H9 (cell line): ENCODE results near the gene PNMA6F. TPM values are rescaled to one million over a fixed set of nuclear protein-coding genes. Genes with fewer than 3 reads are reported as not detected.

Experiments
- DNase-seq: peaks from one replicate; pipeline ENCODE4 v3.0.0-alpha.2; 2017
- H2AFZ ChIP-seq: one replicate; pipeline ENCODE4 v1.6.1; 2013; ENCODE audit warnings: mild to moderate bottlenecking, low read length, control low read depth, moderate library complexity
- H2AK5ac ChIP-seq: 2 replicates; pipeline ENCODE4 v1.6.1; 2013; ENCODE audit warnings: low read length, control low read depth, mixed read lengths; ENCODE audit not compliant: insufficient read length
- H2BK120ac ChIP-seq: one replicate; pipeline ENCODE4 v1.6.1; 2013; ENCODE audit warnings: low read depth, mild to moderate bottlenecking, low read length, control low read depth, inconsistent platforms; ENCODE audit not compliant: poor library complexity, severe bottlenecking
- H2BK12ac ChIP-seq: 2 replicates; pipeline ENCODE4 v1.6.1; 2013; ENCODE audit warnings: low read length, control low read depth, mixed read lengths, low read depth; ENCODE audit not compliant: insufficient read length
- H2BK15ac ChIP-seq: 2 replicates; pipeline ENCODE4 v1.6.1; 2013; ENCODE audit warnings: low read depth, low read length, control low read depth
- H2BK20ac ChIP-seq: one replicate; pipeline ENCODE4 v1.6.1; 2013; ENCODE audit warnings: low read depth, mild to moderate bottlenecking, low read length, control low read depth, inconsistent platforms; ENCODE audit not compliant: poor library complexity, severe bottlenecking
- H2BK5ac ChIP-seq: 2 replicates; pipeline ENCODE4 v1.6.1; 2013; ENCODE audit warnings: low read length, control low read depth, mixed read lengths; ENCODE audit not compliant: insufficient read length
- H3K14ac ChIP-seq: 2 replicates; pipeline ENCODE4 v1.6.1; 2013; ENCODE audit warnings: low read length, control low read depth; ENCODE audit not compliant: insufficient read depth
- H3K18ac ChIP-seq: 2 replicates; pipeline ENCODE4 v1.6.1; 2013; ENCODE audit warnings: low read depth, mild to moderate bottlenecking, mixed read lengths, low read length, control low read depth; ENCODE audit not compliant: insufficient read length
- H3K23ac ChIP-seq: 2 replicates; pipeline ENCODE4 v1.6.1; 2013; ENCODE audit warnings: low read length, control low read depth, mixed read lengths, low read depth; ENCODE audit not compliant: insufficient read length
- H3K23me2 ChIP-seq: 2 replicates; pipeline ENCODE4 v1.6.1; 2013; ENCODE audit warnings: low read depth, mild to moderate bottlenecking, mixed read lengths, low read length, control low read depth; ENCODE audit not compliant: insufficient read length, poor library complexity, severe bottlenecking
- H3K27ac ChIP-seq: 2 replicates; pipeline ENCODE4 v1.5.1; 2013; ENCODE audit warnings: low read length, control low read depth, mixed read lengths, low read depth; ENCODE audit not compliant: insufficient read length
- H3K27me3 ChIP-seq: 2 replicates; pipeline ENCODE4 v1.6.1; 2013; ENCODE audit warnings: low read length, control low read depth, inconsistent platforms; ENCODE audit not compliant: insufficient read depth
- H3K4ac ChIP-seq: 2 replicates; pipeline ENCODE4 v1.6.1; 2013; ENCODE audit warnings: low read depth, mild to moderate bottlenecking, control low read depth, inconsistent platforms, low read length, moderate library complexity
- H3K4me1 ChIP-seq: 2 replicates; pipeline ENCODE4 v1.6.1; 2013; ENCODE audit warnings: low read length, control low read depth, inconsistent platforms; ENCODE audit not compliant: insufficient read depth
- H3K4me2 ChIP-seq: 2 replicates; pipeline ENCODE4 v1.6.1; 2013; ENCODE audit warnings: low read length, control low read depth, mixed read lengths; ENCODE audit not compliant: insufficient read length, insufficient read depth
- H3K56ac ChIP-seq: 2 replicates; pipeline ENCODE4 v1.6.1; 2013; ENCODE audit warnings: low read depth, mild to moderate bottlenecking, mixed read lengths, low read length, control low read depth; ENCODE audit not compliant: insufficient read length
- H3K79me1 ChIP-seq: 2 replicates; pipeline ENCODE4 v1.6.1; 2013; ENCODE audit warnings: low read depth, mild to moderate bottlenecking, moderate library complexity, low read length, control low read depth, inconsistent platforms; ENCODE audit not compliant: insufficient read depth, poor library complexity, severe bottlenecking
- H3K79me2 ChIP-seq: 2 replicates; pipeline ENCODE4 v1.6.1; 2013; ENCODE audit warnings: low read length, control low read depth, inconsistent platforms; ENCODE audit not compliant: insufficient read depth
- H3K9ac ChIP-seq: 2 replicates; pipeline ENCODE4 v1.6.1; 2013; ENCODE audit warnings: low read length, control low read depth, mixed read lengths; ENCODE audit not compliant: insufficient read length; ENCODE audit errors: extremely low read depth
- H3K9me3 ChIP-seq: one replicate; pipeline ENCODE4 v1.6.1; 2013; ENCODE audit warnings: low read depth, low read length, inconsistent platforms; ENCODE audit not compliant: control insufficient read depth
- H3T11ph ChIP-seq: one replicate; pipeline ENCODE4 v1.6.1; 2013; ENCODE audit warnings: mild to moderate bottlenecking, low read length, control low read depth, inconsistent platforms
- H4K20me1 ChIP-seq: one replicate; pipeline ENCODE4 v1.6.1; 2013; ENCODE audit not compliant: control insufficient read depth, insufficient read length, insufficient read depth
- H4K5ac ChIP-seq: 2 replicates; pipeline ENCODE4 v1.6.1; 2013; ENCODE audit warnings: low read depth, mild to moderate bottlenecking, mixed read lengths, low read length, control low read depth; ENCODE audit not compliant: insufficient read length
- H4K8ac ChIP-seq: replicated peaks from 2 replicates; pipeline ENCODE4 v1.6.1; 2013; ENCODE audit warnings: low read length, control low read depth, mixed read lengths, low read depth; ENCODE audit not compliant: insufficient read length
- H4K91ac ChIP-seq: 2 replicates; pipeline ENCODE4 v1.6.1; 2013; ENCODE audit warnings: low read depth, mild to moderate bottlenecking, moderate library complexity, mixed read lengths, low read length, control low read depth; ENCODE audit not compliant: insufficient read length
- H3K27ac Mint-ChIP-seq, 3 experiments: 2 replicates in 2 of 3; 3 replicates in 1 of 3; pipeline ENCODE4 v1.8.0; 2020 to 2021; ENCODE audit warnings: mixed read lengths in 3 of 3, mild to moderate bottlenecking in 1 of 3, moderate library complexity in 1 of 3
- H3K27me3 Mint-ChIP-seq: 2 replicates; pipeline ENCODE4 v1.8.0; 2021; ENCODE audit warnings: low read depth, mild to moderate bottlenecking, moderate library complexity, mixed read lengths
- H3K36me3 Mint-ChIP-seq, 3 experiments: 2 replicates in 2 of 3; 3 replicates in 1 of 3; pipeline ENCODE4 v1.8.0; 2020 to 2021; ENCODE audit warnings: low read depth in 3 of 3, mixed read lengths in 3 of 3; ENCODE audit not compliant: insufficient read depth in 1 of 3
- H3K4me1 Mint-ChIP-seq, 2 experiments: 2 replicates each; pipeline ENCODE4 v1.8.0; 2020; ENCODE audit warnings: mixed read lengths in 2 of 2
- H3K4me3 Mint-ChIP-seq, 2 experiments: 2 replicates in 1 of 2; 3 replicates in 1 of 2; pipeline ENCODE4 v1.8.0; 2020 to 2021; ENCODE audit warnings: mild to moderate bottlenecking in 2 of 2, mixed read lengths in 2 of 2, moderate library complexity in 1 of 2
- H3K9me3 Mint-ChIP-seq, 2 experiments: 2 replicates in 1 of 2; 3 replicates in 1 of 2; pipeline ENCODE4 v1.8.0; 2020; ENCODE audit warnings: mild to moderate bottlenecking in 2 of 2, mixed read lengths in 2 of 2, moderate library complexity in 1 of 2
- WGBS: extraction: QIAGEN DNeasy Blood & Tissue Kit; methylation state at CpG from one replicate; pipeline ENCODE4 v1.1.7; 2013; ENCODE audit warnings: missing lambda C conversion rate, low lambda C conversion rate, mixed read lengths; ENCODE audit not compliant: insufficient read length; ENCODE audit errors: extremely low coverage; 5-methylcytosine and 5-hydroxymethylcytosine counted together
- total RNA-seq: library from RNA; stranded (reverse); gene quantifications from 2 replicates; pipeline ENCODE4 v1.2.1, GENCODE V29; 2021
- TF ChIP-seq, protein P1 (sequence below): fragments of 200-600 bp; sonication (generic); conservative IDR thresholded peaks from 3 replicates; pipeline ENCODE4 v1.8.0; 2021; ENCODE audit warnings: antibody characterized with exemption, mild to moderate bottlenecking

The PNMA6F gene
- total RNA-seq, 1 experiment from 2014 or later = not detected

DNA sequence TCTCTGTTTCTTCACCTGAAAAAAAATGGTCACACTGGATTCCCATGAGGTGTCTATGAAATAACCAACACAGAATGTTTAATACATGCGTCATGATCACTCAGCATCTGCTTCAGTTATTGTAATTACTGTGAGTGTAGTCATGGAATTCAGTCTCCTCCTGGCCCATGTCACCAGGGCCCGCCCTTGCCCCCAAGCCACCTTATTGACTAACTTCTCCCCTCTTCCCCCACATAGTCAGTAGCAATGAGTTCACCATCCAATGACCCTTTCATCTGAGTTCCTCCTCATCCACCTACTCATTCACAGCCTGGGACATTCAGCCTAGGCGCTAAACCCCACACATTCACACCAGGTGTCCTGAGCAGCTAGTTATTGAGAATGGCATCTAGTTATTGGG, 15.6 kb downstream of the PNMA6F start:
- Mint-ChIP-seq H3K4me1 (peaks cover 0 to 7% of the 10 kb centered on the region in 2 experiments; a peak in 2 of 4 replicates), H3K4me3 (no peak overlapping the region), H3K9me3 (peaks cover 77 to 86% of the 10 kb centered on the region in 2 experiments), H3K36me3 (peaks cover 0 to 8% (median 0%) of the 10 kb centered on the region in 3 experiments; a peak in 4 of 7 replicates), H3K27me3 (peaks cover 36% of the 10 kb centered on the region), H3K27ac (no peak overlapping the region)
- DNase-seq = no peak
- TF ChIP-seq, protein P1, sequence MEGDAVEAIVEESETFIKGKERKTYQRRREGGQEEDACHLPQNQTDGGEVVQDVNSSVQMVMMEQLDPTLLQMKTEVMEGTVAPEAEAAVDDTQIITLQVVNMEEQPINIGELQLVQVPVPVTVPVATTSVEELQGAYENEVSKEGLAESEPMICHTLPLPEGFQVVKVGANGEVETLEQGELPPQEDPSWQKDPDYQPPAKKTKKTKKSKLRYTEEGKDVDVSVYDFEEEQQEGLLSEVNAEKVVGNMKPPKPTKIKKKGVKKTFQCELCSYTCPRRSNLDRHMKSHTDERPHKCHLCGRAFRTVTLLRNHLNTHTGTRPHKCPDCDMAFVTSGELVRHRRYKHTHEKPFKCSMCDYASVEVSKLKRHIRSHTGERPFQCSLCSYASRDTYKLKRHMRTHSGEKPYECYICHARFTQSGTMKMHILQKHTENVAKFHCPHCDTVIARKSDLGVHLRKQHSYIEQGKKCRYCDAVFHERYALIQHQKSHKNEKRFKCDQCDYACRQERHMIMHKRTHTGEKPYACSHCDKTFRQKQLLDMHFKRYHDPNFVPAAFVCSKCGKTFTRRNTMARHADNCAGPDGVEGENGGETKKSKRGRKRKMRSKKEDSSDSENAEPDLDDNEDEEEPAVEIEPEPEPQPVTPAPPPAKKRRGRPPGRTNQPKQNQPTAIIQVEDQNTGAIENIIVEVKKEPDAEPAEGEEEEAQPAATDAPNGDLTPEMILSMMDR = no peak
- Histone ChIP-seq H3K4me1 (no peaks in the 10 kb centered on the region), H4K5ac (no peak overlapping the region), H3T11ph (no peak overlapping the region), H2AK5ac (no peak overlapping the region), H4K8ac (no peak overlapping the region), H3K9ac (no peak overlapping the region), H3K56ac (no peak overlapping the region), H4K20me1 (no peaks in the 10 kb centered on the region), H2BK20ac (no peak overlapping the region), H3K79me2 (no peaks in the 10 kb centered on the region), H3K14ac (no peak overlapping the region), H2BK5ac (no peak overlapping the region), H2BK12ac (no peak overlapping the region), H4K91ac (no peak overlapping the region), H2AFZ (no peak overlapping the region), H2BK15ac (no peak overlapping the region), H3K4ac (no peak overlapping the region), H3K23ac (no peak overlapping the region), H2BK120ac (no peak overlapping the region), H3K9me3 (peaks cover 61% of the 10 kb centered on the region), H3K79me1 (no peaks in the 10 kb centered on the region), H3K18ac (no peak overlapping the region), H3K4me2 (no peak overlapping the region), H3K27me3 (no peaks in the 10 kb centered on the region), H3K27ac (no peak overlapping the region), H3K23me2 (no peaks in the 10 kb centered on the region)
- WGBS = no CpG with 5 or more reads among the region's 3 CpGs
